IMR-90 (cell line): Measurements from ENCODE around the gene APOA4. TPM values are rescaled to one million over a fixed set of nuclear protein-coding genes. Genes with fewer than 3 reads are reported as not detected.

ENCODE experiments used
- ATAC-seq: fragments of 200-7000 bp; cut with Tn5 transposase; 2 replicates; pipeline ENCODE4 v1.9.1; 2020; ENCODE audit warnings: low read depth, mild to moderate bottlenecking, moderate library complexity
- BruUV-seq: library from RNA; stranded (reverse); fragments of 400-500 nt; replicated peaks from 2 replicates; lab custom pipeline; 2021; lab: Mats Ljungman, UMichigan
- CTCF ChIA-PET: fragments of 300-600 bp; formaldehyde crosslinking; extraction: SDS; loops from one replicate; lab custom pipeline; 2021; ENCODE audit warnings: antibody characterized with exemption; lab: Yijun Ruan, JAX
- POLR2A ChIA-PET: fragments of 300-600 bp; sonication (Branson Sonifier 250); formaldehyde crosslinking; loops from one replicate; lab custom pipeline; 2022; ENCODE audit warnings: antibody characterized with exemption; ENCODE audit not compliant: unreplicated experiment; lab: Charles Lee
- DNase-seq: peaks from one replicate; pipeline ENCODE4 v3.0.0; 2013
- H2AFZ ChIP-seq: replicated peaks from 2 replicates; pipeline ENCODE3; 2013; ENCODE audit warnings: low read length, mild to moderate bottlenecking; ENCODE audit not compliant: poor library complexity
- H2AK5ac ChIP-seq: 2 replicates; pipeline ENCODE4 v1.6.1; 2013; ENCODE audit warnings: low read depth, low read length, inconsistent platforms
- H2AK9ac ChIP-seq: replicated peaks from 2 replicates; pipeline ENCODE3; 2013; ENCODE audit warnings: mild to moderate bottlenecking, low read depth, low read length, moderate library complexity; ENCODE audit not compliant: poor library complexity
- H2BK120ac ChIP-seq: 2 replicates; pipeline ENCODE4 v1.6.1; 2013; ENCODE audit warnings: low read depth, low read length, inconsistent platforms
- H2BK15ac ChIP-seq: 3 replicates; pipeline ENCODE4 v1.6.1; 2013; ENCODE audit warnings: low read depth, low read length, inconsistent platforms
- H2BK20ac ChIP-seq: 2 replicates; pipeline ENCODE4 v1.6.1; 2013; ENCODE audit warnings: low read depth, mild to moderate bottlenecking, inconsistent platforms, low read length, moderate library complexity
- H2BK5ac ChIP-seq: 2 replicates; pipeline ENCODE4 v1.6.1; 2013; ENCODE audit warnings: mild to moderate bottlenecking, low read depth, low read length, inconsistent platforms; ENCODE audit not compliant: poor library complexity, severe bottlenecking
- H3K14ac ChIP-seq: replicated peaks from 2 replicates; pipeline ENCODE4 v1.6.1; 2013; ENCODE audit warnings: low read depth, low read length, inconsistent platforms
- H3K18ac ChIP-seq: 2 replicates; pipeline ENCODE4 v1.6.1; 2013; ENCODE audit warnings: low read depth, low read length, control low read depth
- H3K23ac ChIP-seq: 2 replicates; pipeline ENCODE4 v1.6.1; 2013; ENCODE audit warnings: low read depth, low read length, inconsistent platforms
- H3K27ac ChIP-seq: 2 replicates; pipeline ENCODE4 v1.5.1; 2013; ENCODE audit warnings: mild to moderate bottlenecking, control low read depth, low read length; ENCODE audit not compliant: insufficient read depth
- H3K27me3 ChIP-seq: 2 replicates; pipeline ENCODE4 v1.6.1; 2013; ENCODE audit warnings: low read length; ENCODE audit not compliant: control insufficient read depth, insufficient read depth
- H3K36me3 ChIP-seq: 2 replicates; pipeline ENCODE4 v1.6.1; 2013; ENCODE audit warnings: low read length, mixed read lengths; ENCODE audit not compliant: control insufficient read depth, insufficient read depth
- H3K4ac ChIP-seq: 2 replicates; pipeline ENCODE4 v1.6.1; 2013; ENCODE audit warnings: low read depth, low read length, inconsistent platforms
- H3K4me1 ChIP-seq: 2 replicates; pipeline ENCODE4 v1.6.1; 2013; ENCODE audit warnings: low read length, mixed read lengths; ENCODE audit not compliant: control insufficient read depth, insufficient read depth
- H3K4me2 ChIP-seq: 2 replicates; pipeline ENCODE4 v1.6.1; 2013; ENCODE audit warnings: low read depth, mild to moderate bottlenecking, control low read depth, low read length, moderate library complexity
- H3K4me3 ChIP-seq: 2 replicates; pipeline ENCODE4 v1.5.1; 2013; ENCODE audit warnings: low read depth, mild to moderate bottlenecking, control low read depth, low read length, moderate library complexity; ENCODE audit not compliant: insufficient read depth
- H3K56ac ChIP-seq: 2 replicates; pipeline ENCODE4 v1.6.1; 2013; ENCODE audit warnings: low read length, inconsistent platforms; ENCODE audit not compliant: insufficient read depth; ENCODE audit errors: extremely low read depth
- H3K79me1 ChIP-seq, 2 experiments: 2 replicates each; pipeline ENCODE4 v1.6.1; 2013; ENCODE audit warnings: low read length in 2 of 2, inconsistent platforms in 1 of 2, low read depth in 1 of 2
- H3K9ac ChIP-seq: 2 replicates; pipeline ENCODE4 v1.6.1; 2013; ENCODE audit warnings: low read depth, low read length, control low read depth
- H3K9me1 ChIP-seq: 2 replicates; pipeline ENCODE4 v1.6.1; 2013; ENCODE audit warnings: low read length, inconsistent platforms; ENCODE audit not compliant: insufficient read depth
- H3K9me3 ChIP-seq: 2 replicates; pipeline ENCODE4 v1.6.1; 2013; ENCODE audit warnings: low read length; ENCODE audit not compliant: control insufficient read depth, insufficient read depth
- H4K20me1 ChIP-seq: 2 replicates; pipeline ENCODE4 v1.6.1; 2013; ENCODE audit warnings: low read length, inconsistent platforms; ENCODE audit not compliant: insufficient read depth
- H4K5ac ChIP-seq: 2 replicates; pipeline ENCODE4 v1.6.1; 2013; ENCODE audit warnings: mild to moderate bottlenecking, low read depth, low read length, control low read depth
- H4K8ac ChIP-seq, 2 experiments: 2 replicates each; pipeline ENCODE4 v1.6.1; 2013; ENCODE audit warnings: low read depth in 2 of 2, low read length in 2 of 2, control low read depth in 1 of 2, inconsistent platforms in 1 of 2
- H4K91ac ChIP-seq: 2 replicates; pipeline ENCODE4 v1.6.1; 2013; ENCODE audit warnings: low read depth, low read length, inconsistent platforms; ENCODE audit not compliant: insufficient read depth
- CEBPB ChIP-seq: IDR thresholded peaks from 2 replicates; pipeline ENCODE4 v1.6.1; 2012; ENCODE audit warnings: low read depth, low read length, improper control_type of control experiment
- CHD1 ChIP-seq: IDR thresholded peaks from 2 replicates; pipeline ENCODE4 v1.6.1; 2012; ENCODE audit warnings: low read depth, low read length, improper control_type of control experiment
- CTCF ChIP-seq: conservative IDR thresholded peaks from 2 replicates; pipeline ENCODE4 v1.5.1; 2012; ENCODE audit warnings: mild to moderate bottlenecking, low read depth, low read length, improper control_type of control experiment
- ELK1 ChIP-seq: fragments of 150-350 bp; IDR thresholded peaks from 2 replicates; pipeline ENCODE4 v1.6.1; 2016; ENCODE audit warnings: low read depth, mild to moderate bottlenecking, low read length, moderate library complexity, borderline replicate concordance
- FOS ChIP-seq: fragments of 150-350 bp; IDR thresholded peaks from 2 replicates; pipeline ENCODE4 v1.6.1; 2016; ENCODE audit warnings: low read depth, low read length
- MAZ ChIP-seq: IDR thresholded peaks from 2 replicates; pipeline ENCODE4 v1.6.1; 2012; ENCODE audit warnings: low read depth, mild to moderate bottlenecking, low read length, improper control_type of control experiment, moderate library complexity, borderline replicate concordance
- MXI1 ChIP-seq: IDR thresholded peaks from 2 replicates; pipeline ENCODE4 v1.6.1; 2012; ENCODE audit warnings: low read depth, mild to moderate bottlenecking, low read length, moderate library complexity, borderline replicate concordance
- NFE2L2 ChIP-seq: fragments of 150-350 bp; IDR thresholded peaks from 2 replicates; pipeline ENCODE4 v1.6.1; 2016; ENCODE audit warnings: low read depth, mild to moderate bottlenecking, low read length
- POLR2A ChIP-seq: IDR thresholded peaks from 2 replicates; pipeline ENCODE4 v1.6.1; 2012; ENCODE audit warnings: mild to moderate bottlenecking, low read depth, low read length
- RCOR1 ChIP-seq: IDR thresholded peaks from 2 replicates; pipeline ENCODE4 v1.6.1; 2012; ENCODE audit warnings: mild to moderate bottlenecking, low read length, improper control_type of control experiment; ENCODE audit not compliant: insufficient replicate concordance
- RFX5 ChIP-seq: IDR thresholded peaks from 2 replicates; pipeline ENCODE4 v1.8.0; 2012; ENCODE audit warnings: low read depth, mild to moderate bottlenecking, low read length, moderate library complexity
- SMC3 ChIP-seq: fragments of 150-350 bp; IDR thresholded peaks from 2 replicates; pipeline ENCODE4 v1.6.1; 2016; ENCODE audit warnings: low read depth, mild to moderate bottlenecking, antibody characterized with exemption, low read length, moderate library complexity
- USF2 ChIP-seq: fragments of 150-350 bp; IDR thresholded peaks from 2 replicates; pipeline ENCODE4 v1.6.1; 2017; ENCODE audit warnings: mild to moderate bottlenecking, antibody characterized with exemption, low read length, low read depth
- WGBS, 2 experiments: methylation state at CpG; one replicate each; pipeline versions ENCODE4 v1.1.5 to v1.1.7; 2013; ENCODE audit warnings: missing lambda C conversion rate in 2 of 2; ENCODE audit not compliant: insufficient read length in 1 of 2; ENCODE audit errors: extremely low coverage in 2 of 2; 5-methylcytosine and 5-hydroxymethylcytosine counted together
- dilution Hi-C: fragments of 300-500 bp; cut with HindIII; formaldehyde crosslinking; loops from one replicate; pipeline ENCODE4 v1.14.3; 2018; ENCODE audit warnings: low sequenced_read_pairs; ENCODE audit not compliant: unreplicated experiment
- in situ Hi-C: fragments of 300-500 bp; cut with MboI; formaldehyde crosslinking; loops from 3 replicates; pipeline ENCODE4 v1.14.3; 2019; ENCODE audit warnings: low sequenced_read_pairs, inconsistent platforms, mixed read lengths
- intact Hi-C: fragments of 100-400 bp; cut with micrococcal nuclease; formaldehyde crosslinking; loops from 2 replicates; pipeline ENCODE4 v1.10.0; 2022
- polyA plus RNA-seq, 3 experiments: library from polyadenylated mRNA; depleted of rRNA; stranded (reverse); fragments of >200 nt; gene quantifications; 2 replicates each; pipeline ENCODE4 v1.2.3, GENCODE V29; 2012; ENCODE audit warnings: low replicate concordance in 1 of 3
- total RNA-seq: library from RNA; depleted of rRNA; stranded (reverse); fragments of >200 nt; gene quantifications from 2 replicates; pipeline ENCODE4 v1.2.3, GENCODE V29; 2012

APOA4 gene
- total and polyA plus RNA-seq, 2 of the 4 experiments (the other 2 are of a cell fraction) = not detected

- Histone ChIP-seq H2BK5ac (no peak overlapping the region), H3K27ac (no peak overlapping the region), H3K4me2 (peak overlapping the region; percentile 27; the same call in 1 of the 2 replicates), H2AK9ac (peak overlapping the region; percentile 2), H3K9ac (no peak overlapping the region), H3K4me1 (peaks cover 6% of the 10 kb centered on the region), H3K4ac (peak overlapping the region; percentile 50), H3K9me3 (no peaks in the 10 kb centered on the region), H4K8ac (no peak overlapping the region), H2BK120ac (no peak overlapping the region), H3K4me3 (no peak overlapping the region), H2AK5ac (no peak overlapping the region; the same call in 1 of the 2 replicates), H4K91ac (no peak overlapping the region), H2AFZ (peak overlapping the region; percentile 88), H3K27me3 (no peaks in the 10 kb centered on the region), H4K5ac (no peak overlapping the region), H3K36me3 (peaks cover 2% of the 10 kb centered on the region; the same call in 1 of the 2 replicates), H3K23ac (0 out of 2 replicates have a peak overlapping the region, but pooled peaks have one; percentile 1), H3K56ac (no peak overlapping the region), H2BK20ac (no peak overlapping the region), H3K79me1 (peaks cover 16 to 25% of the 10 kb centered on the region in 2 experiments), H3K9me1 (peaks cover 13% of the 10 kb centered on the region), H4K20me1 (no peaks in the 10 kb centered on the region), H3K18ac (no peak overlapping the region), H2BK15ac (no peak overlapping the region), H3K14ac (no peak overlapping the region)
- DNase-seq = peak; percentile 55
- peak; percentile 71 for ATAC-seq
- dilution Hi-C loops (no loop called here), intact Hi-C loops (loop anchor here (1.0 to 5.0 kb wide), 3 partner anchors 81 to 315 kb away; partner anchors contain the start of gene SIK3), in situ Hi-C loops (loop anchor here (5.0 kb wide), 1 partner anchor 311 kb away; no protein-coding TSS in a partner anchor)
- CTCF ChIA-PET = interaction anchor here (0.5 to 2.3 kb wide), 18 partner anchors 8 to 431 kb away, joined by 3 to 30 read pairs (median 4); partner anchors contain the start of genes APOA4 and SIK3
- POLR2A ChIA-PET = interaction anchor here (0.6 kb wide), 1 partner anchor 316 kb away, joined by 20 read pairs; no protein-coding TSS in a partner anchor
- WGBS, 2 experiments = 10% methylated on average over 15 of the region's 31 CpGs; no CpG with 5 or more reads in 1 of the 2 experiments
- no TSS peak for BruUV-seq
- TF ChIP-seq MAZ (peak; percentile 77), SMC3 (peak; percentile 95), USF2 (no peak), RFX5 (no peak), RCOR1 (no peak), POLR2A (no peak), NFE2L2 (no peak), MXI1 (no peak), ELK1 (no peak), CHD1 (no peak), FOS (no peak), CTCF (peak; percentile 93), CEBPB (no peak)
Observed at GRCh38 chr11:116791002-116791812, 31.9 kb downstream of the APOA4 start.
